GM21619 (cell line): ENCODE measurements around the gene CYGB.
"Not testable (repeated sequence)": the region's sequence is repeated elsewhere in the genome, so short reads cannot be mapped to it uniquely, and the experiment has no call there.

Experiments
- ATAC-seq: cut with Tn5 transposase; IDR thresholded peaks from one replicate; pipeline ENCODE4 v1.9.1; 2021; ENCODE audit not compliant: unreplicated experiment

Gene CYGB

GRCh38 chr17:76567634-76568432 is 30.3 kb upstream of the CYGB start:
- no peak for ATAC-seq

- no peak for ATAC-seq
These were observed 29.5 kb upstream of the CYGB start for GRCh38 chr17:76566988-76567431.

- ATAC-seq = no peak
These were observed 29.1 kb upstream of the CYGB start for GRCh38 chr17:76566613-76566943.

GRCh38 chr17:76565728-76566612 is 28.5 kb upstream of the CYGB start:
- no peak for ATAC-seq

GRCh38 chr17:76564991-76565727 is 27.6 kb upstream of the CYGB start:
- not testable (repeated sequence) for ATAC-seq

- not testable (repeated sequence) for ATAC-seq
These were observed 25.9 kb upstream of the CYGB start for GRCh38 chr17:76563359-76563758.

- no peak for ATAC-seq
These were observed 25.2 kb upstream of the CYGB start for GRCh38 chr17:76562734-76563148.

- ATAC-seq = no peak
These were observed 24.3 kb upstream of the CYGB start for GRCh38 chr17:76561799-76562268.

GRCh38 chr17:76561332-76561731 is 23.8 kb upstream of the CYGB start:
- no peak for ATAC-seq

- ATAC-seq = no peak
These were observed 23.3 kb upstream of the CYGB start for GRCh38 chr17:76560877-76561221.

GRCh38 chr17:76560036-76560876 is 22.7 kb upstream of the CYGB start:
- no peak for ATAC-seq

- ATAC-seq = not testable (repeated sequence)
These were observed 22.0 kb upstream of the CYGB start for GRCh38 chr17:76559460-76559859.

- ATAC-seq = no peak
These were observed 20.9 kb upstream of the CYGB start for GRCh38 chr17:76558198-76559095.

GRCh38 chr17:76557368-76558197 is 20.1 kb upstream of the CYGB start:
- ATAC-seq = peak; percentile 89

GRCh38 chr17:76556765-76557367 is 19.4 kb upstream of the CYGB start:
- ATAC-seq = no peak

- no peak for ATAC-seq
These were observed 16.6 kb upstream of the CYGB start for GRCh38 chr17:76554131-76554530.

- no peak for ATAC-seq
These were observed 15.8 kb upstream of the CYGB start for GRCh38 chr17:76553178-76553908.
